Natural killer cell treated with Interleukin-12 subunit alpha and Interleukin-12 subunit beta and Interleukin-15 and Interleukin-18, amount 100 ng/mL, for 72 hours (primary cell): ENCODE measurements around the gene GNAS. TPM values are rescaled to one million over a fixed set of nuclear protein-coding genes. Genes with fewer than 3 reads are reported as not detected.
A peak's percentile ranks its signal among the peaks of the same experiment; 100 is the strongest.
"Not testable (repeated sequence)": the region's sequence is repeated elsewhere in the genome, so short reads cannot be mapped to it uniquely, and the experiment has no call there.

ENCODE experiments used
- ATAC-seq, 2 donors: fragments of 150-1000 bp; cut with Tn5 transposase in 1 of 2; sonication (Bioruptor Pico), chemical (Tn5 transposase) in 1 of 2; 2 replicates each; pipeline ENCODE4 v1.10.0; 2021
- DNase-seq: peaks from one replicate; pipeline ENCODE4 v3.0.0; 2022; ENCODE audit warnings: low spot score
- H3K27ac Mint-ChIP-seq, 2 donors: 1 replicate in 1 of 2; 2 replicates in 1 of 2; pipeline ENCODE4 v1.8.0; 2022; ENCODE audit warnings: mixed read lengths in 2 of 2, mild to moderate bottlenecking in 1 of 2, moderate library complexity in 1 of 2
- H3K27me3 Mint-ChIP-seq, 2 donors: 1 replicate in 1 of 2; 2 replicates in 1 of 2; pipeline ENCODE4 v1.8.0; 2022; ENCODE audit warnings: mixed read lengths in 2 of 2
- H3K36me3 Mint-ChIP-seq: one replicate; pipeline ENCODE4 v1.8.0; 2022; ENCODE audit warnings: mixed read lengths
- H3K4me1 Mint-ChIP-seq, 2 donors: 1 replicate in 1 of 2; 2 replicates in 1 of 2; pipeline ENCODE4 v1.8.0; 2022; ENCODE audit warnings: low read depth in 2 of 2, mixed read lengths in 2 of 2, mild to moderate bottlenecking in 1 of 2
- H3K4me3 Mint-ChIP-seq: one replicate; pipeline ENCODE4 v1.8.0; 2022; ENCODE audit warnings: mixed read lengths
- H3K9me3 Mint-ChIP-seq: 2 replicates; pipeline ENCODE4 v1.8.0; 2022; ENCODE audit warnings: mixed read lengths
- total RNA-seq, 2 donors: library from RNA; stranded (reverse); gene quantifications; one replicate each; pipeline ENCODE4 v1.2.3, GENCODE V29; 2022

The GNAS gene
- total RNA-seq, 2 donors from 2014 or later: 459 to 740 TPM

GRCh38 chr20:58819921-58820320 lies 32.6 kb upstream of the GNAS start:
- no peaks in the 10 kb centered on the region for H3K9me3 Mint-ChIP-seq

GRCh38 chr20:58820515-58820914 lies 32.0 kb upstream of the GNAS start:
- H3K9me3 Mint-ChIP-seq, ATAC-seq, DNase-seq, H3K27ac Mint-ChIP-seq, H3K4me3 Mint-ChIP-seq, H3K36me3 Mint-ChIP-seq: not testable (repeated sequence)
- Mint-ChIP-seq H3K4me1 (peaks cover 11 to 15% of the 10 kb centered on the region in 2 donors), H3K27me3 (peaks cover 0 to 20% of the 10 kb centered on the region in 2 donors)

More at GRCh38 chr20:58819921-58820320, 32.6 kb upstream of the GNAS start:
- H3K27me3 Mint-ChIP-seq: peaks cover 0 to 22% of the 10 kb centered on the region in 2 donors
- H3K4me1 Mint-ChIP-seq: peaks cover 11 to 15% of the 10 kb centered on the region in 2 donors
- no peak overlapping the region for H3K4me3 Mint-ChIP-seq
- no peaks in the 10 kb centered on the region for H3K36me3 Mint-ChIP-seq
- DNase-seq (no peak), ATAC-seq (no peak)
- no peak overlapping the region for H3K27ac Mint-ChIP-seq

DNA sequence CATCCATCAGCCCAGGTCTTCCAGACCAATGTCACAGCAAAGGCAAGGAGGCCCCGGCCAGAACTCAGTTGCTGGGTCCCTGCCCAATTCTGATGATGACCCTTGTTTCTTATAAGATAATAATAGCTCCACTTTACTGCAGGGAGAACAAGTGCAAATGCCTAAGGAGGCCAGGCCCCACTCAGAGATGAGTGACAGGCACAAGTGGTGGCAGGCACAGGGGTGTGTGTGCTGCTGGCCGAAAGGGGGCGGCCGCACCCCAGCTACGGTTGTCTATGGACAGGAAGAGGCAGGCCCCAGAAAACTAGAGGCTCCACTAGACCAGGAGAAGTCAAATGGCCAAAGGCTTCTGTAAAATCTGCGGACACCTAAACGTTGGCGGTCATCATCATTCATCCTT lies 30.4 kb upstream of the GNAS start:
- DNase-seq: no peak
- no peaks in the 10 kb centered on the region for H3K9me3 Mint-ChIP-seq
- ATAC-seq: no peak
- peaks cover 11 to 15% of the 10 kb centered on the region in 2 donors for H3K4me1 Mint-ChIP-seq
- no peaks in the 10 kb centered on the region for H3K36me3 Mint-ChIP-seq
- H3K4me3 Mint-ChIP-seq: no peak overlapping the region
- H3K27ac Mint-ChIP-seq: no peak overlapping the region
- H3K27me3 Mint-ChIP-seq: peaks cover 0 to 15% of the 10 kb centered on the region in 2 donors

GRCh38 chr20:58822748-58823730 lies 29.5 kb upstream of the GNAS start:
- no peak overlapping the region for H3K4me3 Mint-ChIP-seq

DNA sequence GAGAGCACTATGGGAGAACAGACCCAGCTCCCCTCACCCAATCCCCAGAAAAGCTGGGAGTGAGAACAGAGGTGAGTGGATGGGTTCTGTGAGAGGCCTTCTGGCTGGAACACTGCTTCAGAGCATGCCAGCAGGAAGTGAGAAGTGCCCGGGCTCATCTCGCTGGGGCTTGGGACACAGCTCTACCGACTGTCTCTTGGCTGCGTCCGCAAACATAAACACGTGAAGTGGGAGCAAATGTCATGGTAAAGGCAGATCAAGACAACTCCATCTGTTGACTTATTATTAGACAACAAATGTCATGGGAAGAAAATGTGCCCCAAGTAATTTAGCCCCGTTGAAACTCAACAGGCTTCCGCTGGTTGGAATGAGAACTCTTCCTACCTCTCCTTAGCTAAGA lies 27.7 kb upstream of the GNAS start:
- H3K27ac Mint-ChIP-seq: no peak overlapping the region
- peaks cover 0 to 3% of the 10 kb centered on the region in 2 donors for H3K4me1 Mint-ChIP-seq
- no peak for ATAC-seq

More at GRCh38 chr20:58822748-58823730, 29.5 kb upstream of the GNAS start:
- Mint-ChIP-seq H3K9me3 (no peaks in the 10 kb centered on the region), H3K36me3 (no peaks in the 10 kb centered on the region), H3K27ac (no peak overlapping the region), H3K27me3 (peaks cover 0 to 15% of the 10 kb centered on the region in 2 donors), H3K4me1 (peaks cover 11 to 15% of the 10 kb centered on the region in 2 donors)
- DNase-seq (no peak), ATAC-seq (no peak)

DNA sequence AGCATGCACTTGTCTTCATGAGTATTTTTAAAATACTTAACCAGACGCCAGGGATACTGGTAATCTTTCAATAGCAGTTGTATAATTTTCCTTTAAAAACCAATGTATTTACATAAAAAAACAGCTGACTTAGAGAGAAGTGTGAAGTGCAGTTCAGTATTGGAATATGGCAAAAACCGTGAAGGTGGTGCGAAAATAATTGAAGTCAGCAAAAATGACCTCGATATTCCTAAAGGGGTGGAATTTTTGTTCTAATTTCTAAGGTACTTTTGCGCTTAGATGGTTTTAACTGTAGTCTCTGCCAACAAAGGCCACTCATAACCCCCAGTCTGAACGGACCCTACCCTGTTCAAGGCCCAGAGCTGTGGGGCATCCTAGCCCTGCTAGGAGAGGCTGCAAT lies 27.1 kb upstream of the GNAS start:
- Mint-ChIP-seq H3K27me3 (peaks cover 9 to 10% of the 10 kb centered on the region in 2 donors), H3K4me1 (peaks cover 0 to 4% of the 10 kb centered on the region in 2 donors), H3K4me3 (no peak overlapping the region), H3K27ac (no peak overlapping the region), H3K36me3 (no peaks in the 10 kb centered on the region), H3K9me3 (peaks cover 4% of the 10 kb centered on the region)
- no peak for ATAC-seq
- DNase-seq: no peak

More for the DNA sequence above, 27.7 kb upstream of the GNAS start:
- Mint-ChIP-seq H3K36me3 (no peaks in the 10 kb centered on the region), H3K27me3 (peaks cover 9 to 10% of the 10 kb centered on the region in 2 donors), H3K9me3 (peaks cover 3% of the 10 kb centered on the region), H3K4me3 (no peak overlapping the region)
- no peak for DNase-seq

DNA sequence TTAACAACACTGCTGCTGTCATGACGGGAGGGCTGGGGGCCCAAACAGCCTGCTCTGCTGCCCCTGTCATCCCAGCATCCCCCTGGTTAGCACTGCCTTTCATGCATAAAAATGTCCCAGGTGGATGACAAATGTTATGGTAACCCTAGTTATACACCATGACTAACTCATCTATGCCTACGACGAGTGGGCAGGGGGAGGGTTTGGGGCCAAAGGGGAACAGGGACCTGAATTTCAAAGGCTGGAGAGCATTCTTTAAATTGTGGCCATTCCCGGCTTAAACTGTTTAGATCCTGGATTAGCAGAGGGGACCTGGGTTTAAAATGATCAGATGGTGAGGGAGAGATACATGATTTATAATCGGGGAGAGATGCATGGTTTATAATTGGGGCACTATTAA lies 26.2 kb upstream of the GNAS start:
- ATAC-seq (no peak), DNase-seq (no peak)
- H3K9me3 Mint-ChIP-seq: peaks cover 6% of the 10 kb centered on the region
- H3K4me1 Mint-ChIP-seq: peaks cover 0 to 6% of the 10 kb centered on the region in 2 donors
- no peak overlapping the region for H3K4me3 Mint-ChIP-seq
- no peak overlapping the region for H3K27ac Mint-ChIP-seq
- H3K36me3 Mint-ChIP-seq: no peaks in the 10 kb centered on the region
- peaks cover 9% of the 10 kb centered on the region in 2 donors for H3K27me3 Mint-ChIP-seq

DNA sequence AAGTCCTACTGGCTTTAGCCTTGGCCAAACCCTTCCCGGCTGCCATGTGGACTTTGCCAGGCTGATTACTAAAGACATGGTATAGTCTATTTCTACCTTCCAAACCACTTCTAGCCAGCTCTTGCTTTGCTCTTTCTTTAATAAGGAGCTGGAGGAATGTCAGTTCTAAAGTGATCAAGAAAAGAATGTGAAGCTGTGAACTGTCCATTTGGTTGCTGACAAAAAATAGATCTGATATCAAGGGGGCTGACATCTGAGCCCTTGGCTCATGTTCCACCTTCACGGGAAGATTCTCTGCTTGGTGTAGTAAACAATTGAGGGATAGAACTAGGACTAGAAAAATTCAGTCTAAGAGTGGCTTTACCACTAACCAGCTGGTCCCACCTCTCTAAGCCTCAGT lies 24.4 kb upstream of the GNAS start:
- peaks cover 6% of the 10 kb centered on the region for H3K9me3 Mint-ChIP-seq
- H3K4me1 Mint-ChIP-seq: peaks cover 12 to 14% of the 10 kb centered on the region in 2 donors
- no peaks in the 10 kb centered on the region for H3K36me3 Mint-ChIP-seq
- H3K27ac Mint-ChIP-seq: no peak overlapping the region
- ATAC-seq (no peak), DNase-seq (no peak)
- peaks cover 8 to 16% of the 10 kb centered on the region in 2 donors for H3K27me3 Mint-ChIP-seq
- H3K4me3 Mint-ChIP-seq: no peak overlapping the region

DNA sequence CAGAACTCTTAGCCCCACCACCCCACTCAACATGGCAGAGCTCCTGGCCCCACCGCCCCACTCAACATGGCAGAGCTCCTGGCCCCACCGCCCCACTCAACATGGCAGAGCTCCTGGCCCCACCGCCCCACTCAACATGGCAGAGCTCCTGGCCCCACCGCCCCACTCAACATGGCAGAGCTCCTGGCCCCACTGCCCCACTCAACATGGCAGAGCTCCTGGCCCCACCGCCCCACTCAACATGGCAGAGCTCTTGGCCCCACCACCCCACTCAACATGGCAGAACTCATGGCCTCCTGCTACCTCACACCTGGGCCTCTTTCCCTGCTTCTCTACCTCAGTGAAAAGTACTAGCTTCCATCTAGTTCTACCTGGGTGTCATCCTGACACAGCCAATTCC lies 23.7 kb upstream of the GNAS start:
- H3K4me3 Mint-ChIP-seq, DNase-seq, H3K27ac Mint-ChIP-seq, ATAC-seq, H3K36me3 Mint-ChIP-seq, H3K9me3 Mint-ChIP-seq: not testable (repeated sequence)
- Mint-ChIP-seq H3K27me3 (peaks cover 13 to 23% of the 10 kb centered on the region in 2 donors), H3K4me1 (peaks cover 12 to 14% of the 10 kb centered on the region in 2 donors)

DNA sequence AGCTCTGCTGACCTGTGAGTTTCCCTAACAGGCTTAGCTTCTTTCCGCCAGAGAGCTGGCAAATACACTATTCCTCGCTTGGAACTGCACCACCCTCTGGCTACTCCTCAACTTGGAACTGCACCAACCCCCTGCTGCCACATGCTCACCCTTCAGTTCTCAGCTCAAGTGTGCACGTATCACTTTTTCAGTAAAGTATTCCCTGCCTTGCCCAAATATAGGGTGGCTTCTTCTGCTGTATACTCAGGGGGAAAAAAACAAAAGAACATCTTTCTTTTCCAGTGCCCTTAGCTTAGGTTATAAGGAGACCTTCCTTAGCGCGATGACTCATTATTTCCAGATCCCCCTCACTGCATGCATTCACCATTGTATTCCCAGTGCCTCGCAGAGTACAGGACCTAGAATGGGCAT lies 23.0 kb upstream of the GNAS start:
- ATAC-seq (no peak), DNase-seq (no peak)
- H3K27me3 Mint-ChIP-seq: peaks cover 19 to 27% of the 10 kb centered on the region in 2 donors
- H3K4me1 Mint-ChIP-seq: peaks cover 12 to 14% of the 10 kb centered on the region in 2 donors
- H3K36me3 Mint-ChIP-seq: no peaks in the 10 kb centered on the region
- peaks cover 6% of the 10 kb centered on the region for H3K9me3 Mint-ChIP-seq
- H3K4me3 Mint-ChIP-seq: no peak overlapping the region
- no peak overlapping the region for H3K27ac Mint-ChIP-seq

- no peaks in the 10 kb centered on the region for H3K36me3 Mint-ChIP-seq
- H3K9me3 Mint-ChIP-seq: peaks cover 6% of the 10 kb centered on the region
- ATAC-seq (peak; percentile 72 to 75), DNase-seq (no peak)
- peaks cover 14 to 16% of the 10 kb centered on the region in 2 donors for H3K4me1 Mint-ChIP-seq
- H3K27ac Mint-ChIP-seq: peak overlapping the region in 1 of 2 donors; percentile 24
- peaks cover 17 to 27% of the 10 kb centered on the region in 2 donors for H3K27me3 Mint-ChIP-seq
- peak overlapping the region; percentile 53 for H3K4me3 Mint-ChIP-seq
Measured at GRCh38 chr20:58832457-58832856, 20.1 kb upstream of the GNAS start.

DNA sequence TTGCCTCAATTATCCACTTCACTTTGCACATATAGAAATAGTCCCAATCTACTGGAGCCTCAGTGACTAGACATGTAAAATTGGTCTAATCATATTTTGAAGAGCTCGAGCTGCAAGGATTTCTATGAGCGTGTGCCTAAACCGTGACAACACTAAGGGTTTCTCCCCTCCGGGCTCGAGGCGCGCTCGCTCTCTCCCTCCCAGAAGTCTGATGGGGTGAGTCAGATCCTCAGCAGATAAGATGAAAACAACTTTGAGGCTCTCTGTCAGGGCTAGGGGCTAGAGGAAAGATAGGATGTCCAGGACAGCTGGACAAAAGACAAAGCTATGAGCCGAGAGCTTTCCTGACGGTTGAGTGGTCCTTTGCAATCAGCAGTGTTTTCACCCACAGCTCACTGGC lies 18.6 kb upstream of the GNAS start:
- H3K27me3 Mint-ChIP-seq: peaks cover 20 to 25% of the 10 kb centered on the region in 2 donors
- ATAC-seq (no peak), DNase-seq (no peak)
- H3K9me3 Mint-ChIP-seq: peaks cover 6% of the 10 kb centered on the region
- H3K4me3 Mint-ChIP-seq: no peak overlapping the region
- H3K36me3 Mint-ChIP-seq: no peaks in the 10 kb centered on the region
- no peak overlapping the region for H3K27ac Mint-ChIP-seq
- peaks cover 14 to 22% of the 10 kb centered on the region in 2 donors for H3K4me1 Mint-ChIP-seq

- no peaks in the 10 kb centered on the region for H3K36me3 Mint-ChIP-seq
- peaks cover 14 to 22% of the 10 kb centered on the region in 2 donors for H3K4me1 Mint-ChIP-seq
- H3K9me3 Mint-ChIP-seq: peaks cover 4% of the 10 kb centered on the region
- H3K27me3 Mint-ChIP-seq: peaks cover 18 to 23% of the 10 kb centered on the region in 2 donors
- H3K4me3 Mint-ChIP-seq: no peak overlapping the region
- H3K27ac Mint-ChIP-seq: no peak overlapping the region
- ATAC-seq: no peak
- no peak for DNase-seq
Measured at GRCh38 chr20:58835231-58835630, 17.3 kb upstream of the GNAS start.

DNA sequence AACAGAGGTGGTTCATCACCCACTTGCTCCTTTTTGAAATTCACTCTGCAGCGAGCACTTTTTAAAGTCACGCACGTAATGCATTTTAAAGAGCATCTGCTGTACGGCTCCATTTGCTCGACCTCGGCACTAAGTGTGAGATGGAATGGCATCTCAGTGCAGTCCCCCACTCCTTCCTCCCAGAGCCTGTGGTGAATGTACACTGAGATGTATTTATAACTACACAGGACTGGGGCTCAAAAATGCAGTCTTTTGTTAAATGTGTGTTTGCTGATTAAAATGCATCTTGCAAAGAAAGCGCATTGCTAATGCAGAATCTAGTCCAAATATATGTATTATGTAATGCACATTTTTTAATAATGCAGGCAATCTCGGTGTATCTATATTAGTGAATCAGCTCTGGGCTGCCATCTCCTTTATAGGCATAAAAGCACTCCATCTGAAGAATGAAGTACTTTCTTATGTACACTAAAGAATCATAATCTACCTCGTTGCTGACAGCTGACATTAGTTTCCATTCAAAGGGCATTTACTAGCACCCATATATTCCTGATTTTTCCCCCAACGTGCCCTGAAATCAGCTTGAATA lies 15.8 kb upstream of the GNAS start:
- Mint-ChIP-seq H3K9me3 (no peaks in the 10 kb centered on the region), H3K4me1 (peaks cover 13 to 17% of the 10 kb centered on the region in 2 donors), H3K27me3 (peaks cover 18 to 30% of the 10 kb centered on the region in 2 donors), H3K36me3 (no peaks in the 10 kb centered on the region), H3K4me3 (no peak overlapping the region), H3K27ac (no peak overlapping the region)
- DNase-seq: no peak
- ATAC-seq: no peak
